GM06990 (cell line): Measurements from ENCODE around the gene LOXL1.

Source experiments
- DNase-seq: peaks from one replicate; pipeline ENCODE4 v3.0.0-alpha.2; 2011; ENCODE audit not compliant: insufficient read length; ENCODE audit errors: extremely low read depth
- H3K27me3 ChIP-seq: replicated peaks from 2 replicates; pipeline ENCODE4 v1.6.0; 2011; ENCODE audit warnings: low read length; ENCODE audit not compliant: control insufficient read depth, insufficient read depth
- H3K36me3 ChIP-seq: 2 replicates; pipeline ENCODE4 v1.5.1; 2011; ENCODE audit warnings: low read length; ENCODE audit not compliant: control insufficient read depth, insufficient read depth
- H3K4me3 ChIP-seq: replicated peaks from 2 replicates; pipeline ENCODE4 v1.5.1; 2011; ENCODE audit warnings: low read depth, mild to moderate bottlenecking, control low read depth, low read length
- CTCF ChIP-seq: IDR thresholded peaks from 2 replicates; pipeline ENCODE4 v1.5.1; 2011; ENCODE audit warnings: low read length, control low read depth, mild to moderate bottlenecking, inconsistent platforms; ENCODE audit not compliant: insufficient read depth, poor library complexity, severe bottlenecking

The LOXL1 gene

GRCh38 chr15:73899197-73900094 lies 26.8 kb upstream of the LOXL1 start:
- DNase-seq, result no peak
- peaks cover 1% of the 10 kb centered on the region for H3K27me3 ChIP-seq
- no peak for TF ChIP-seq CTCF
- no peaks in the 10 kb centered on the region for H3K36me3 ChIP-seq
- no peak overlapping the region for H3K4me3 ChIP-seq

DNA sequence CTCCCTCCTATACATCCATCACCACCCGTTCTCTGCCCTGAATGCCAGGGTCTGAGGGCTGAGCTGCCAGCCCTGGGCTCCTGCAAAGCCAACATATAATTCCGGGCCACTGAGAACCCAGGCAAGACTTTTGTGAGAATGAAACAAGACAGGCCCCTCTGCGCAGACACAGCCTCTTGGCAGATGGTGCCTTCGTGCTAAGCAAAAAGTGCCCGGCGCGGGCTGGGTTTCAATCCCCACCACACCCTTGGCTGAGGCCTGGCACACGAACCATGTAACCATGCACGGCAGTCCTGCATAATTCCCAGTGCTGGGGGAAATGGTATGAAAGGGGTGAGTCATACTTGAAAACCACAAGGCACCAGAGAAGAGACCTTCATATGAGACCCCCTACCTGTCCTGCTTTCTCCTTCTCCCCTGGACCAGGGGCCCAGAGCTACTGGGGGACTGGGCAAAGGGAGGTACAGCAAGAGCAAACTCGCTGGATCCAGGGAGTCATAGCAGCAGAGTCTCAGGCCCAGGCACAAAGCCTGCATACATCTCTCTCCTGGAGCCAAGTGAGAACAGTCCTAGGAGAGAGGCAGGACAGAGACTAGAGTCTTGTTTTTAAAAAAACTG lies 26.1 kb upstream of the LOXL1 start:
- Histone ChIP-seq H3K27me3 (peaks cover 1% of the 10 kb centered on the region), H3K36me3 (no peaks in the 10 kb centered on the region), H3K4me3 (no peak overlapping the region)
- TF ChIP-seq CTCF, result no peak
- DNase-seq, result no peak

DNA sequence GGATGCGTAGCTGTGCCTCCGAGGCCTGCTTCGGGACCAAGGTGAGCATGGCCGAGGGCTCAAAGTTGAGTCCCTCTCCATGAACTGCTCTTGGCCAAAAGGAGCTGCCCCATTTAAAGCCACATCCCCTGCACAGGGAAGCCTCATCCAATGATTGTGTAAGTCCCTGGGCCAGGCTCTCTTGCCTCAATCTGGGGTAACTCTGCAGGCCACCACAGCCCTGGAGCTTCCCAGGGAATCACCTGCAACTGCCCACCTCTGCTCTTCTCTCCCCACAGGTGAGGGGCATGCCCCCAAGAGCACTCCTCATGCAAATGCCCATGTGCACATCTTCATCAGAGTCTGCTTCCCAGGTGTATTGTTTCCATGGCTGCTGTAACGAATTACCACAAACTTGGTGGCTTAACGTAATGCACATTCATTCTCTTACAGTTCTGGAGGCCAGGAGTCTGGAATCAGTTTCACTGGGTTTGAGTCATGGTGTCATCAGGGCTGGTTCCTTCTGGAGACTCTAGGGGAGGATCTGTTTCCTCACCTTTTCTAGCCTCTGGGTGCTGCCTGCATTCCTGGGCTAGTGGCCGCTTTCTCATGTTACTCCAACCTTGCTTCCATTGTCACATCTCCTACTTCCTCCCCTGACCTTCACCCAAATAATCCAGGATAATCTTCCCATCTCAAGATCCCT lies 25.0 kb upstream of the LOXL1 start:
- no peak for TF ChIP-seq CTCF
- no peak for DNase-seq
- peaks cover 1% of the 10 kb centered on the region for H3K27me3 ChIP-seq

DNA sequence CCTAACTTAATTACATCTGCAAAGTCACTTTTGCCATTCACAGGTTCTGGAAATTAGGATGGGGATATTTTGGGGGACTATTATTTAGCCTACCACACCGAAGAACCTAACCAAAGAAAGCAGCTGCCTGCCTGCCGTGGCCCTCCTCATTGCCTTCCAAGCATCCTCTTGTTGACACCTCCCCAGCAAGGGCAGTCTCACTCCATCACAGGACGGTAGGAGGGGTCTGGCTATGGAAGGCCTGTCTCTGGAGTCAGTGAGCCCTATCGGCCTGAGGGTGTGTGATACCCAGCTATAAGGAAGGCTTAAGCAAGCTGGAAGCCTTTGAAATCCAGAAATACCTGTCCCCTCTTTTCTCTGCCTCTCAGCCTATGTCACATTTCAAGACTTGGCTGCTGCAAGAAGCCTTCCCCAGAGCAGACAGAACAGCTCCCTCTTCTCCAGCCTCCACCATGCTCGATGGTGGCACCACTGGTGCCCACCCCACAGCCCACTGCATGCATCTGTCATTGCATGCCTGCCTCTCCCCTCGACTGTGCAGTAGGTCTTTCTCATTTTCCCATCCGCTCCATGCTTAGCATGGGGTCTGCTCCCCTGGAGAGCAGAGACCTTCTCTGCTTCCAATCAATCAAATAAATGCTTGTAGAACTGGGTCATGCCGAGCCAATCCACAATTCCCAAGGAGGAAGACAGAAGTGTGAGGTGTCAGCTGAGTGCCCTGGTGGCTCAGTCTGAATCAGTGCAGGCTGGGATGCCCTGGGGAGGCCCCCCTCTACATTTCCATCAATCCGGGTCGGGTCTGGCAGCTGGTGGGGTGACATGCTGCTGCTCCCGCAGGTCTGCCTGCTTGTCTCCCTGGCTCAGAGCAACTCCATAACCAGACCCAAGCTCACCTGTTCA lies 23.9 kb upstream of the LOXL1 start:
- H3K36me3 ChIP-seq, result no peaks in the 10 kb centered on the region
- peaks cover 1% of the 10 kb centered on the region for H3K27me3 ChIP-seq
- no peak overlapping the region for H3K4me3 ChIP-seq
- no peak for DNase-seq
- no peak for TF ChIP-seq CTCF

More for the DNA sequence above, 25.0 kb upstream of the LOXL1 start:
- no peaks in the 10 kb centered on the region for H3K36me3 ChIP-seq
- no peak overlapping the region for H3K4me3 ChIP-seq

GRCh38 chr15:73904026-73904815 lies 22.0 kb upstream of the LOXL1 start:
- no peak for DNase-seq
- H3K36me3 ChIP-seq, result no peaks in the 10 kb centered on the region
- TF ChIP-seq CTCF, result no peak
- no peak overlapping the region for H3K4me3 ChIP-seq
- peaks cover 1% of the 10 kb centered on the region for H3K27me3 ChIP-seq
